ENCODE data around the gene MTG1.
A peak's percentile ranks its signal among the peaks of the same experiment; 100 is the strongest.

Gene MTG1

GRCh38 chr10:133353202-133353959, 40.6 kb upstream of the MTG1 start:
- no peak overlapping the region for H3K4me3 ChIP-seq (ENCODE audit: low read depth, low read length)
- TF ChIP-seq MAX (IDR thresholded peaks at IDR 0.05; ENCODE audit: low read depth, low read length) = no peak
- TF ChIP-seq MYC (IDR thresholded peaks at IDR 0.05; ENCODE audit: low read depth, low read length) = no peak
- TF ChIP-seq CTCF (IDR thresholded peaks at IDR 0.05; ENCODE audit: low read depth, low read length) = no peak
- TF ChIP-seq POLR2A (IDR thresholded peaks at IDR 0.05; ENCODE audit: extremely low read depth, insufficient read length) = no peak
- no peak for DNase-seq (ENCODE audit: low read depth)

GRCh38 chr10:133353988-133354605, 39.9 kb upstream of the MTG1 start:
- TF ChIP-seq MAX (IDR thresholded peaks at IDR 0.05; ENCODE audit: low read depth, low read length) (no peak), POLR2A (IDR thresholded peaks at IDR 0.05; ENCODE audit: extremely low read depth, insufficient read length) (no peak), CTCF (IDR thresholded peaks at IDR 0.05; ENCODE audit: low read depth, low read length) (no peak), MYC (IDR thresholded peaks at IDR 0.05; ENCODE audit: low read depth, low read length) (no peak)
- no peak for DNase-seq (ENCODE audit: low read depth)
- H3K4me3 ChIP-seq (ENCODE audit: low read depth, low read length) = no peak overlapping the region

GRCh38 chr10:133354672-133355240, 39.2 kb upstream of the MTG1 start:
- DNase-seq (ENCODE audit: low read depth) = no peak
- H3K4me3 ChIP-seq (ENCODE audit: low read depth, low read length) = no peak overlapping the region
- TF ChIP-seq MYC (IDR thresholded peaks at IDR 0.05; ENCODE audit: low read depth, low read length) (no peak), POLR2A (IDR thresholded peaks at IDR 0.05; ENCODE audit: extremely low read depth, insufficient read length) (no peak), CTCF (IDR thresholded peaks at IDR 0.05; ENCODE audit: low read depth, low read length) (no peak), MAX (IDR thresholded peaks at IDR 0.05; ENCODE audit: low read depth, low read length) (no peak)

- no peak for DNase-seq (ENCODE audit: low read depth)
- H3K4me3 ChIP-seq (ENCODE audit: low read depth, low read length) = no peak overlapping the region
- TF ChIP-seq POLR2A (IDR thresholded peaks at IDR 0.05; ENCODE audit: extremely low read depth, insufficient read length) = no peak
- no peak for TF ChIP-seq MYC (IDR thresholded peaks at IDR 0.05; ENCODE audit: low read depth, low read length)
- no peak for TF ChIP-seq MAX (IDR thresholded peaks at IDR 0.05; ENCODE audit: low read depth, low read length)
- no peak for TF ChIP-seq CTCF (IDR thresholded peaks at IDR 0.05; ENCODE audit: low read depth, low read length)
These were observed 38.7 kb upstream of the MTG1 start for GRCh38 chr10:133355266-133355665.

- H3K4me3 ChIP-seq (ENCODE audit: low read depth, low read length) = peak overlapping the region; percentile 64
- DNase-seq (ENCODE audit: low read depth) = no peak
These were observed 38.0 kb upstream of the MTG1 start for GRCh38 chr10:133355991-133356390.

More at GRCh38 chr10:133355991-133356390, 38.0 kb upstream of the MTG1 start:
- no peak for TF ChIP-seq MYC (IDR thresholded peaks at IDR 0.05; ENCODE audit: low read depth, low read length)
- no peak for TF ChIP-seq CTCF (IDR thresholded peaks at IDR 0.05; ENCODE audit: low read depth, low read length)
- no peak for TF ChIP-seq POLR2A (IDR thresholded peaks at IDR 0.05; ENCODE audit: extremely low read depth, insufficient read length)
- no peak for TF ChIP-seq MAX (IDR thresholded peaks at IDR 0.05; ENCODE audit: low read depth, low read length)

Data from NB4 (cell line).